SK-N-SH (cell line): ENCODE measurements around the gene WBP1. TPM values are rescaled to one million over a fixed set of nuclear protein-coding genes. Genes with fewer than 3 reads are reported as not detected.

Source experiments
- CTCF ChIA-PET: fragments of 300-600, 350-600 bp; formaldehyde crosslinking; extraction: SDS; loops from one replicate; lab custom pipeline; 2021; lab: Yijun Ruan, JAX
- POLR2A ChIA-PET: fragments of 350-600 bp; sonication (Branson Sonifier 250); formaldehyde crosslinking; extraction: SDS; loops from one replicate; lab custom pipeline; 2020; ENCODE audit warnings: antibody characterized with exemption, inconsistent platforms; lab: Yijun Ruan, JAX
- DNase-seq: peaks from one replicate; pipeline ENCODE4 v3.0.0; 2012
- H2AFZ ChIP-seq: fragments of 200-600 bp; sonication (generic); 2 replicates; pipeline ENCODE4 v1.8.1; 2016; ENCODE audit warnings: antibody characterized with exemption, mild to moderate bottlenecking, low read depth
- H3F3A ChIP-seq: fragments of 200-600 bp; sonication (generic); replicated peaks from 2 replicates; pipeline ENCODE3; 2016; ENCODE audit warnings: antibody characterized with exemption, mild to moderate bottlenecking; ENCODE audit not compliant: insufficient read depth
- H3K27ac ChIP-seq, 2 experiments: fragments of 200-500 bp in 1 of 2; fragments of 200-600 bp in 1 of 2; sonication (Bioruptor generic) in 1 of 2; sonication (generic), shearing (Covaris generic) in 1 of 2; 2 replicates each; pipeline versions ENCODE4 v1.5.1 to v1.6.1; 2014 to 2016; ENCODE audit warnings: low read depth in 2 of 2, inconsistent platforms in 1 of 2, low read length in 1 of 2, mild to moderate bottlenecking in 1 of 2, mixed read lengths in 1 of 2
- H3K27me3 ChIP-seq: fragments of 200-600 bp; sonication (generic), shearing (Covaris generic); 2 replicates; pipeline ENCODE4 v1.6.1; 2016; ENCODE audit warnings: mixed run types; ENCODE audit not compliant: insufficient read depth
- H3K36me3 ChIP-seq, 2 experiments: fragments of 200-500 bp in 1 of 2; fragments of 200-600 bp in 1 of 2; sonication (Bioruptor generic) in 1 of 2; sonication (generic) in 1 of 2; replicated peaks in 1 of 2; 2 replicates each; pipeline versions ENCODE3 to v1.5.1; 2014 to 2016; ENCODE audit warnings: low read length in 1 of 2, mild to moderate bottlenecking in 1 of 2; ENCODE audit not compliant: insufficient read depth in 2 of 2, control insufficient read depth in 1 of 2
- H3K4me1 ChIP-seq, 2 experiments: fragments of 200-500 bp in 1 of 2; fragments of 200-600 bp in 1 of 2; sonication (Bioruptor generic) in 1 of 2; sonication (generic), shearing (Covaris generic) in 1 of 2; 2 replicates each; pipeline versions ENCODE4 v1.5.1 to v1.6.1; 2014 to 2016; ENCODE audit warnings: low read depth in 1 of 2, low read length in 1 of 2, mixed run types in 1 of 2; ENCODE audit not compliant: insufficient read depth in 2 of 2, control insufficient read depth in 1 of 2
- H3K4me2 ChIP-seq: fragments of 200-600 bp; sonication (generic), shearing (Covaris generic); 2 replicates; pipeline ENCODE4 v1.6.1; 2017; ENCODE audit warnings: mixed run types
- H3K4me3 ChIP-seq, 2 experiments: fragments of 200-500 bp in 1 of 2; fragments of 200-600 bp in 1 of 2; sonication (Bioruptor generic) in 1 of 2; sonication (generic), shearing (Covaris generic) in 1 of 2; 2 replicates each; pipeline versions ENCODE4 v1.5.1 to v1.8.1; 2014 to 2016; ENCODE audit warnings: low read depth in 2 of 2, inconsistent platforms in 1 of 2, low read length in 1 of 2, mild to moderate bottlenecking in 1 of 2, mixed read lengths in 1 of 2, moderate library complexity in 1 of 2
- H3K79me2 ChIP-seq: fragments of 200-600 bp; sonication (generic); 2 replicates; pipeline ENCODE4 v1.8.1; 2017; ENCODE audit warnings: mild to moderate bottlenecking; ENCODE audit not compliant: insufficient read depth
- H3K9ac ChIP-seq: fragments of 200-600 bp; sonication (generic); 2 replicates; pipeline ENCODE4 v1.6.1; 2017; ENCODE audit warnings: mixed run types
- H3K9me2 ChIP-seq: fragments of 200-600 bp; sonication (generic); 2 replicates; pipeline ENCODE4 v1.6.1; 2017; ENCODE audit warnings: mixed run types
- H3K9me3 ChIP-seq: fragments of 200-600 bp; sonication (generic); 2 replicates; pipeline ENCODE4 v1.6.1; 2017; ENCODE audit warnings: mixed run types, mild to moderate bottlenecking, moderate library complexity
- H4K20me1 ChIP-seq: fragments of 200-600 bp; sonication (generic); 2 replicates; pipeline ENCODE4 v1.6.1; 2017; ENCODE audit warnings: mild to moderate bottlenecking, mixed run types; ENCODE audit not compliant: insufficient read depth
- CHD2 ChIP-seq: fragments of 150-350 bp; IDR thresholded peaks from 2 replicates; pipeline ENCODE4 v1.6.1; 2018; ENCODE audit warnings: low read length; ENCODE audit not compliant: partially characterized antibody
- CTCF ChIP-seq: fragments of 200-600 bp; sonication (generic); IDR thresholded peaks from 2 replicates; pipeline ENCODE4 v1.6.1; 2017; ENCODE audit warnings: antibody characterized with exemption, mild to moderate bottlenecking, moderate library complexity
- EP300 ChIP-seq, 2 experiments: IDR thresholded peaks; 2 replicates each; pipeline versions ENCODE4 v1.4.0 to v1.6.1; 2012; ENCODE audit warnings: borderline replicate concordance in 1 of 2, low read depth in 1 of 2, low read length in 1 of 2
- FOSL2 ChIP-seq: IDR thresholded peaks from 2 replicates; pipeline ENCODE4 v1.4.0; 2012; ENCODE audit warnings: low read depth, mild to moderate bottlenecking, moderate library complexity, borderline replicate concordance
- FOXJ3 ChIP-seq: sonication (generic); formaldehyde crosslinking; IDR thresholded peaks from 2 replicates; pipeline ENCODE4 v1.5.1; 2020; ENCODE audit warnings: mild to moderate bottlenecking, missing genetic modification reagents
- FOXM1 ChIP-seq: IDR thresholded peaks from 2 replicates; pipeline ENCODE4 v1.4.0; 2012; ENCODE audit warnings: low read depth, mild to moderate bottlenecking
- GABPA ChIP-seq: IDR thresholded peaks from 2 replicates; pipeline ENCODE4 v1.4.0; 2012; ENCODE audit warnings: low read depth, mild to moderate bottlenecking
- IRF3 ChIP-seq: fragments of 150-350 bp; IDR thresholded peaks from 2 replicates; pipeline ENCODE4 v1.6.1; 2016; ENCODE audit warnings: mild to moderate bottlenecking, low read depth, low read length
- JUND ChIP-seq: IDR thresholded peaks from 2 replicates; pipeline ENCODE4 v1.4.0; 2012
- MEF2A ChIP-seq: IDR thresholded peaks from 2 replicates; pipeline ENCODE4 v1.4.0; 2012; ENCODE audit warnings: low read depth, borderline replicate concordance
- MXI1 ChIP-seq: IDR thresholded peaks from 2 replicates; pipeline ENCODE4 v1.6.1; 2012; ENCODE audit warnings: mild to moderate bottlenecking, low read depth, low read length, improper control_type of control experiment
- NFIC ChIP-seq: IDR thresholded peaks from 2 replicates; pipeline ENCODE4 v1.4.0; 2012; ENCODE audit warnings: borderline replicate concordance
- NRF1 ChIP-seq: IDR thresholded peaks from 2 replicates; pipeline ENCODE4 v1.6.1; 2012; ENCODE audit warnings: low read depth, mild to moderate bottlenecking, low read length
- PBX3 ChIP-seq: IDR thresholded peaks from 2 replicates; pipeline ENCODE4; 2012
- POLR2AphosphoS5 ChIP-seq: IDR thresholded peaks from 2 replicates; pipeline ENCODE4 v1.6.1; 2012; ENCODE audit warnings: low read depth, low read length
- RAD21 ChIP-seq: IDR thresholded peaks from 2 replicates; pipeline ENCODE4 v1.6.1; 2012; ENCODE audit warnings: mild to moderate bottlenecking, low read length
- RCOR1 ChIP-seq: fragments of 150-350 bp; IDR thresholded peaks from 2 replicates; pipeline ENCODE4 v1.6.1; 2017; ENCODE audit warnings: antibody characterized with exemption, low read length
- RFX5 ChIP-seq: IDR thresholded peaks from 2 replicates; pipeline ENCODE4 v1.6.1; 2012; ENCODE audit warnings: mild to moderate bottlenecking, improper control_type of control experiment, low read length
- RXRA ChIP-seq: IDR thresholded peaks from 2 replicates; pipeline ENCODE4 v1.4.0; 2012; ENCODE audit warnings: low read depth, mild to moderate bottlenecking, borderline replicate concordance
- SIN3A ChIP-seq: IDR thresholded peaks from 2 replicates; pipeline ENCODE4 v1.6.1; 2012; ENCODE audit warnings: low read depth, mild to moderate bottlenecking, low read length, moderate library complexity, borderline replicate concordance
- SMC3 ChIP-seq: IDR thresholded peaks from 2 replicates; pipeline ENCODE4 v1.6.1; 2012; ENCODE audit warnings: low read depth, low read length, improper control_type of control experiment
- TAF1 ChIP-seq: IDR thresholded peaks from 2 replicates; pipeline ENCODE4 v1.6.1; 2012; ENCODE audit warnings: low read depth, mild to moderate bottlenecking, low read length, moderate library complexity, borderline replicate concordance
- TCF12 ChIP-seq: IDR thresholded peaks from 2 replicates; pipeline ENCODE4 v1.4.0; 2012
- YY1 ChIP-seq: IDR thresholded peaks from 2 replicates; pipeline ENCODE4 v1.4.0; 2012; ENCODE audit warnings: low read depth, mild to moderate bottlenecking
- WGBS: methylation state at CpG from one replicate; pipeline ENCODE4 v1.1.6; 2017; ENCODE audit warnings: low lambda C conversion rate; 5-methylcytosine and 5-hydroxymethylcytosine counted together
- polyA plus RNA-seq, 3 experiments: library from polyadenylated mRNA; depleted of rRNA; stranded (reverse); fragments of >200 nt; gene quantifications; 2 replicates each; pipeline ENCODE4 v1.2.3, GENCODE V29; 2012

WBP1 gene
- polyA plus RNA-seq, 1 of the 3 experiments (the other 2 are of a cell fraction), result 184 TPM

- TF ChIP-seq FOXM1 (no peak), IRF3 (no peak), CTCF (peak; percentile 23; the same call in 1 of the 2 replicates), NRF1 (no peak), RCOR1 (no peak), TAF1 (no peak), FOSL2 (no peak), MEF2A (no peak), RAD21 (peak; percentile 16; the same call in 1 of the 2 replicates), RXRA (no peak), MXI1 (no peak), YY1 (no peak), SMC3 (no peak), FOXJ3 (CRISPR knock-in tag) (no peak)
- TF ChIP-seq, all 33 proteins: peak for 2
- H3K4me2 ChIP-seq, result no peak overlapping the region
- H3K9ac ChIP-seq, result no peak overlapping the region
- WGBS, result 56% methylated on average over 3 of the region's 3 CpGs
- ChIA-PET POLR2A (no interaction called here), CTCF (no interaction called here)
- H3F3A ChIP-seq, result peaks cover 4% of the 10 kb centered on the region
- H3K9me2 ChIP-seq, result no peaks in the 10 kb centered on the region
- no peaks in the 10 kb centered on the region for H3K9me3 ChIP-seq
- H3K27me3 ChIP-seq, result no peaks in the 10 kb centered on the region
- H3K4me3 ChIP-seq, result no peak overlapping the region
- H3K79me2 ChIP-seq, result no peaks in the 10 kb centered on the region
- peak; percentile 47 for DNase-seq
- H2AFZ ChIP-seq, result no peak overlapping the region
- H3K36me3 ChIP-seq, result no peaks in the 10 kb centered on the region
- peaks cover 0 to 2% of the 10 kb centered on the region in 2 experiments; a peak in 1 of 4 replicates for H3K4me1 ChIP-seq
- no peaks in the 10 kb centered on the region for H4K20me1 ChIP-seq
- no peak overlapping the region for H3K27ac ChIP-seq
These were observed 41.5 kb upstream of the WBP1 start for GRCh38 chr2:74416778-74417177.

- POLR2A ChIA-PET, result no interaction called here
- TF ChIP-seq SIN3A, result no peak
- no peak for TF ChIP-seq RAD21
- TF ChIP-seq NRF1, result no peak
- no peak for TF ChIP-seq PBX3
- no peak for TF ChIP-seq MXI1
- TF ChIP-seq POLR2AphosphoS5, result no peak
- TF ChIP-seq TCF12, result no peak
- TF ChIP-seq CHD2, result no peak
- TF ChIP-seq EP300 (IDR thresholded peaks at IDR 0.05; ENCODE audit: borderline replicate concordance in 1 of 2, low read depth in 1 of 2, low read length in 1 of 2), result no peak
- no peak for TF ChIP-seq RFX5
- no peak for TF ChIP-seq FOXM1
- TF ChIP-seq SMC3, result no peak
- no peak for TF ChIP-seq NFIC
- no peak for TF ChIP-seq JUND
- TF ChIP-seq GABPA, result no peak
- no peak for TF ChIP-seq TAF1
- TF ChIP-seq FOSL2, result no peak
- TF ChIP-seq, all 33 proteins: peak for 0
- DNase-seq, result peak; percentile 16
- Histone ChIP-seq H3K9me2 (no peaks in the 10 kb centered on the region), H3K36me3 (no peaks in the 10 kb centered on the region), H3K4me3 (no peak overlapping the region), H3K27ac (no peak overlapping the region), H2AFZ (no peak overlapping the region), H3K9ac (no peak overlapping the region), H3K4me2 (no peak overlapping the region), H3K79me2 (no peaks in the 10 kb centered on the region), H3K9me3 (no peaks in the 10 kb centered on the region), H4K20me1 (no peaks in the 10 kb centered on the region), H3F3A (peaks cover 4% of the 10 kb centered on the region), H3K4me1 (peaks cover 0 to 4% of the 10 kb centered on the region in 2 experiments; a peak in 1 of 4 replicates), H3K27me3 (no peaks in the 10 kb centered on the region)
- WGBS, result 80% methylated on average over 1 of the region's 3 CpGs
- CTCF ChIA-PET, result no interaction called here
These were observed 41.0 kb upstream of the WBP1 start for GRCh38 chr2:74417197-74417596.
